Measurements from ENCODE around the gene POLR2J3.
"Not testable (repeated sequence)": the region's sequence is repeated elsewhere in the genome, so short reads cannot be mapped to it uniquely, and the experiment has no call there.

DNA sequence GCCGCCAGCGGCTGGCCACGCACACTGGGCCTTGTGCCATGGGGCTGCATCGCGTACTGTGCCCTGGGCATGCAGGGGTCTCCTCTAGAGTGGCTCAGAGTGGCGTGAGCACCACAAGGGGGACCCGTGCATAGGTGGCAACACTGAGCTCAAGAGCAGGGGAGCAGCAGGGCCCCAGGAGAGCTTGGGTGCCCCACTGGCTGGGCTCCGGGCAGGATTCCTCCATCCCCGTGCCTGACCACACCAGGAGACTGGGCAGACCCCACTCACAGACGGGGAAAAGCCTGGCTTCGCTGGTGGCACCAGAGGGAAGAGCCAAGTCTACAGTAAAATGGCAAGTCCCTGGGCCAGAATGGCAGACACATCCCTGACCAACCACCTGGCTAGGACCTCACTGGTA lies 3.8 kb downstream of the POLR2J3 start:
- TF ChIP-seq, protein P1, sequence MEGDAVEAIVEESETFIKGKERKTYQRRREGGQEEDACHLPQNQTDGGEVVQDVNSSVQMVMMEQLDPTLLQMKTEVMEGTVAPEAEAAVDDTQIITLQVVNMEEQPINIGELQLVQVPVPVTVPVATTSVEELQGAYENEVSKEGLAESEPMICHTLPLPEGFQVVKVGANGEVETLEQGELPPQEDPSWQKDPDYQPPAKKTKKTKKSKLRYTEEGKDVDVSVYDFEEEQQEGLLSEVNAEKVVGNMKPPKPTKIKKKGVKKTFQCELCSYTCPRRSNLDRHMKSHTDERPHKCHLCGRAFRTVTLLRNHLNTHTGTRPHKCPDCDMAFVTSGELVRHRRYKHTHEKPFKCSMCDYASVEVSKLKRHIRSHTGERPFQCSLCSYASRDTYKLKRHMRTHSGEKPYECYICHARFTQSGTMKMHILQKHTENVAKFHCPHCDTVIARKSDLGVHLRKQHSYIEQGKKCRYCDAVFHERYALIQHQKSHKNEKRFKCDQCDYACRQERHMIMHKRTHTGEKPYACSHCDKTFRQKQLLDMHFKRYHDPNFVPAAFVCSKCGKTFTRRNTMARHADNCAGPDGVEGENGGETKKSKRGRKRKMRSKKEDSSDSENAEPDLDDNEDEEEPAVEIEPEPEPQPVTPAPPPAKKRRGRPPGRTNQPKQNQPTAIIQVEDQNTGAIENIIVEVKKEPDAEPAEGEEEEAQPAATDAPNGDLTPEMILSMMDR (conservative IDR thresholded peaks at IDR 0.05; ENCODE audit: low read length) = not testable (repeated sequence)
- not testable (repeated sequence) for TF ChIP-seq EZH2phosphoT487 (IDR thresholded peaks at IDR 0.05; ENCODE audit: borderline replicate concordance, low read depth, low read length)
